ENCODE data around the gene LRRTM4. TPM values are rescaled to one million over a fixed set of nuclear protein-coding genes. Genes with fewer than 3 reads are reported as not detected.

The LRRTM4 gene
- total and polyA plus RNA-seq, 10 of the 15 experiments (the other 5 are each of a cell fraction or from before 2014, with no cell fraction given): 0.01 to 1.0 TPM; not detected in 8

DNA sequence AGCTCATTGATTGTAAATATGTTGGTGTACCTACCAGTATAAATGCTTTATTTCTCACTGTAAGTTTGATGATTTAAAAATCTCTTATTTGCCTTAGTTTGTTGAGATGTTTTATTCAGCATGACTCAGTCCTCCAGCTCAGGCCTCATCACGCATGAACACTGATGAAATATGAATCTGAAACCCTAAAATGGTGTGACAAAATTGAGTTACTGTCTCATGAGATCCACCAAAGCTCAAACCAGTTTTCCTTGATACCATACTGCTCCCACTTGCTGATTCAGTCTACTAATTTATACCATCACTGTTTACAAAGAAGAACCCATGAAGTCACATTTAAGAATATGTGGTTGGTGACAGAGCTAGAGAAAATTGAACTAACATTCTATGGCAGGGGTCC lies 524.9 kb downstream of the LRRTM4 start:
- Histone ChIP-seq H3K4me1 (ENCODE audit: control insufficient read depth, insufficient read depth, low read length) (no peaks in the 10 kb centered on the region), H3K9me3 (replicated peaks; ENCODE audit: control insufficient read depth, insufficient read depth, low read length) (no peaks in the 10 kb centered on the region), H2AFZ (ENCODE audit: control insufficient read depth, low read depth, low read length) (no peak overlapping the region), H3K9ac (ENCODE audit: control insufficient read depth, insufficient read depth, low read length) (no peak overlapping the region), H3K27ac (ENCODE audit: control insufficient read depth, insufficient read depth) (no peak overlapping the region), H3K36me3 (ENCODE audit: control insufficient read depth in 2 of 2, insufficient read depth in 2 of 2, low read length in 1 of 2) (no peaks in the 10 kb centered on the region), H3K27me3 (replicated peaks in 1 of 2; ENCODE audit: control insufficient read depth in 2 of 2, insufficient read depth in 2 of 2, low read length in 1 of 2) (no peaks in the 10 kb centered on the region), H4K20me1 (ENCODE audit: control insufficient read depth, insufficient read depth) (no peaks in the 10 kb centered on the region), H3K4me2 (ENCODE audit: control insufficient read depth, insufficient read depth) (no peak overlapping the region), H3K4me3 (no peak overlapping the region), H3K79me2 (ENCODE audit: control insufficient read depth, insufficient read depth, low read length) (no peaks in the 10 kb centered on the region)
- ChIA-PET SMC1A (ENCODE audit: uncharacterized antibody, unreplicated experiment) (interaction anchor here (1.4 kb wide), 1 partner anchor 130 kb away, joined by 3 read pairs; no protein-coding TSS in a partner anchor), POLR2A (no interaction called here), RAD21 (ENCODE audit: unreplicated experiment) (no interaction called here), CTCF (no interaction called here)
- FAIRE-seq (no peak), DNase-seq (ENCODE audit: low read depth, low spot score) (no peak), ATAC-seq (peak; percentile 54)
- intact Hi-C loops (cut with micrococcal nuclease; ENCODE audit: unreplicated experiment) (no loop called here), in situ Hi-C loops (cut with MboI) (no loop called here)
- TF ChIP-seq FOXM1 (IDR thresholded peaks at IDR 0.05; ENCODE audit: low read depth, low read length) (no peak), JUND (IDR thresholded peaks at IDR 0.05; ENCODE audit: low read depth, low read length) (no peak), EGR1 (IDR thresholded peaks at IDR 0.05; ENCODE audit: borderline replicate concordance in 1 of 2, low read depth in 2 of 2, low read length in 2 of 2) (no peak), GABPA (IDR thresholded peaks at IDR 0.05; ENCODE audit: low read depth) (no peak), BACH1 (IDR thresholded peaks at IDR 0.05; ENCODE audit: borderline replicate concordance) (no peak), TAF1 (IDR thresholded peaks at IDR 0.05; ENCODE audit: borderline replicate concordance, low read depth, low read length) (no peak), DPF2 (IDR thresholded peaks at IDR 0.05) (no peak), SREBF1 (IDR thresholded peaks at IDR 0.05; ENCODE audit: low read length) (no peak), EZH2 (IDR thresholded peaks at IDR 0.05; ENCODE audit: borderline replicate concordance, control insufficient read depth, low read depth, low read length) (no peak), TCF3 (IDR thresholded peaks at IDR 0.05; ENCODE audit: borderline replicate concordance, insufficient read depth, low read depth, low read length) (no peak), JUNB (IDR thresholded peaks at IDR 0.05) (no peak), NR2C2 (IDR thresholded peaks at IDR 0.05; ENCODE audit: borderline replicate concordance, control insufficient read depth, insufficient read length, low read depth) (no peak)
- TF ChIP-seq, protein P1, sequence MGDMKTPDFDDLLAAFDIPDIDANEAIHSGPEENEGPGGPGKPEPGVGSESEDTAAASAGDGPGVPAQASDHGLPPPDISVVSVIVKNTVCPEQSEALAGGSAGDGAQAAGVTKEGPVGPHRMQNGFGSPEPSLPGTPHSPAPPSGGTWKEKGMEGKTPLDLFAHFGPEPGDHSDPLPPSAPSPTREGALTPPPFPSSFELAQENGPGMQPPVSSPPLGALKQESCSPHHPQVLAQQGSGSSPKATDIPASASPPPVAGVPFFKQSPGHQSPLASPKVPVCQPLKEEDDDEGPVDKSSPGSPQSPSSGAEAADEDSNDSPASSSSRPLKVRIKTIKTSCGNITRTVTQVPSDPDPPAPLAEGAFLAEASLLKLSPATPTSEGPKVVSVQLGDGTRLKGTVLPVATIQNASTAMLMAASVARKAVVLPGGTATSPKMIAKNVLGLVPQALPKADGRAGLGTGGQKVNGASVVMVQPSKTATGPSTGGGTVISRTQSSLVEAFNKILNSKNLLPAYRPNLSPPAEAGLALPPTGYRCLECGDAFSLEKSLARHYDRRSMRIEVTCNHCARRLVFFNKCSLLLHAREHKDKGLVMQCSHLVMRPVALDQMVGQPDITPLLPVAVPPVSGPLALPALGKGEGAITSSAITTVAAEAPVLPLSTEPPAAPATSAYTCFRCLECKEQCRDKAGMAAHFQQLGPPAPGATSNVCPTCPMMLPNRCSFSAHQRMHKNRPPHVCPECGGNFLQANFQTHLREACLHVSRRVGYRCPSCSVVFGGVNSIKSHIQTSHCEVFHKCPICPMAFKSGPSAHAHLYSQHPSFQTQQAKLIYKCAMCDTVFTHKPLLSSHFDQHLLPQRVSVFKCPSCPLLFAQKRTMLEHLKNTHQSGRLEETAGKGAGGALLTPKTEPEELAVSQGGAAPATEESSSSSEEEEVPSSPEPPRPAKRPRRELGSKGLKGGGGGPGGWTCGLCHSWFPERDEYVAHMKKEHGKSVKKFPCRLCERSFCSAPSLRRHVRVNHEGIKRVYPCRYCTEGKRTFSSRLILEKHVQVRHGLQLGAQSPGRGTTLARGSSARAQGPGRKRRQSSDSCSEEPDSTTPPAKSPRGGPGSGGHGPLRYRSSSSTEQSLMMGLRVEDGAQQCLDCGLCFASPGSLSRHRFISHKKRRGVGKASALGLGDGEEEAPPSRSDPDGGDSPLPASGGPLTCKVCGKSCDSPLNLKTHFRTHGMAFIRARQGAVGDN (IDR thresholded peaks at IDR 0.05): no peak
- no TSS peak for BruUV-seq (replicated peaks)
- WGBS (ENCODE audit: insufficient coverage, insufficient replicate concordance, low lambda C conversion rate, missing lambda C conversion rate): 0% methylated on average over 1 of the region's 1 CpG

All from GM12878 (cell line).